NK-92 treated with Interleukin-12 subunit alpha and Interleukin-12 subunit beta, amount 100 ng/mL, for 24 hours (cell line): ENCODE measurements around the gene PAX6.

Experiments used
- DNase-seq: peaks from one replicate; lab custom pipeline; 2025; lab: John Stamatoyannopoulos, UW

Gene PAX6

DNA sequence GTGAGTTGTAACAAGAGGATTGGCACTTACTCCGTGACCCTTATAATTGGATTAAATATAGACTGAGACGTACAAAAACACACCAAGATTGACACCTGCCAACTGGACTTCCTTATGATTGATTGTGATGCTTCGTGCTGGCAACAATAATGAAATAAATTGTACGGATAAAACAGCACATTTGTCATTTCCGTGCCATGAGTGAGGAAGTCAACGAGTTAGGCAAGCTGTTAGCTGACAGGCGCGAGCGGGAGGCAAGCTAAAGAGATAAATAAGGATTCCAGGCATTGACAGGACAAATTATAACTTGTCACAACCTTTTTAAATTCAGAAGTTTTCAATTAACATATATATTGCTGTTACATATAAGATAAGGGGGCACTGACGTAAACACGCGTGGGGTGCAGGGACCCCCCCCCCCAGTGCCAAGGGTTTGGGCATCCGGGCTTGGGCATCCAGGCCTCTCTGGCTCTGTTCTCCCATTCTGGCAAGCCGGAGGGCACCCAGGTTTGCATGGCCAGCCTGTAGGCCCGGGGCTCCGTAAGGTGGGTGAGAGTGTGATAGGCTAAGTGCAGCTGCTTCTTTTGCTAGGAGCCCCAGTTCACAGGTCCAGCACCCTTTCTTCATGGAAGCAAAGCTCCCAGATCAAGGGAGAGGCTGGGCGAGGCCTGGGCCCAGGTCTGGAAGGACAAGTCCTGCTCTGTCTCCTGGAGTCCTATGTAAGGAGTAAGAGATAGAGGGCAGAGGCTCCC, 11.2 kb upstream of the PAX6 start:
- no peak for DNase-seq

DNA sequence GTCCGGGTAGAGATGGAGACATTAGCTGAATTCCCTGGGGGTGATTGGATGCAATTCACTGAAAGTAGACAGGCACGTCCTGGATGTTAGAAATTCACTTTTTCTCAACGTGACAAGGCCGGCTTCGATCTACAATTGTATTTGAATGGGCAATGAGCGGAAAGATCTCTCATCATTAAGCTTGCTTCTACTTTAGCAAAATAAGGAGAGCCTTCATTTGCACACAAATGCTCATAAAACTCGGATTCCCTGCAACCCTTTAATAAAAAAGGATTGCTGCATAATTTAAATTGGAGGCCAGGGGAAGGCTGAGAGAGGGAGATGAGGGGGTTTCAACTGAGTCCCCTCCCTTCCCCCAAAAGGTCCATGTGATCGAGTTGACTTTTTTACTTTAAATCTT, 10.6 kb upstream of the PAX6 start:
- no peak for DNase-seq

DNA sequence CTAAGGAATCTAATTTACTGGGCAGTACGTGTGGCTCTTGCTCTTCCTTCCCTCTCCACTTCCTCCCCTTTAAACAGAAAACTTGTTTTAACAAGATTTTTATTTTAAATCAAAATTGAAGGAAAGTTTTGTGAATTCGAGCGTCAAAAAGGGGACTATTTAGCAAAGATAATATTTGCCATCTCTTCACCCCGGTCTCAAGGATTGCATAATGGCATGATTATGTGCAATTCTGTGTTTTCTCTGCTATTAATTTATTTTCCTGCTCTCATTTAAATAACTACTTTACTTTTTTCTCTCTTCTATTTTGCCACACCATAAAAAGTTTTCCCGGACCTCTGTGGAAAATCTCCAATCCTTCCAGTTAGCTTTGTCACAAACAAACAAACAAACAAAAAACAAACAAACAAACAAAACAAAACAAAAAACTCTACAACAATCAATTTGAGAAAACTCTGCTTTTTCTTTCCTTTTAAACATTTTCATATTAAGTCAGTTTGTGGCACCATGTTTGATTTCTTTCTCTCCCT, 10.2 kb upstream of the PAX6 start:
- no peak for DNase-seq

GRCh38 chr11:31820438-31820818, 9.3 kb upstream of the PAX6 start:
- no peak for DNase-seq

DNA sequence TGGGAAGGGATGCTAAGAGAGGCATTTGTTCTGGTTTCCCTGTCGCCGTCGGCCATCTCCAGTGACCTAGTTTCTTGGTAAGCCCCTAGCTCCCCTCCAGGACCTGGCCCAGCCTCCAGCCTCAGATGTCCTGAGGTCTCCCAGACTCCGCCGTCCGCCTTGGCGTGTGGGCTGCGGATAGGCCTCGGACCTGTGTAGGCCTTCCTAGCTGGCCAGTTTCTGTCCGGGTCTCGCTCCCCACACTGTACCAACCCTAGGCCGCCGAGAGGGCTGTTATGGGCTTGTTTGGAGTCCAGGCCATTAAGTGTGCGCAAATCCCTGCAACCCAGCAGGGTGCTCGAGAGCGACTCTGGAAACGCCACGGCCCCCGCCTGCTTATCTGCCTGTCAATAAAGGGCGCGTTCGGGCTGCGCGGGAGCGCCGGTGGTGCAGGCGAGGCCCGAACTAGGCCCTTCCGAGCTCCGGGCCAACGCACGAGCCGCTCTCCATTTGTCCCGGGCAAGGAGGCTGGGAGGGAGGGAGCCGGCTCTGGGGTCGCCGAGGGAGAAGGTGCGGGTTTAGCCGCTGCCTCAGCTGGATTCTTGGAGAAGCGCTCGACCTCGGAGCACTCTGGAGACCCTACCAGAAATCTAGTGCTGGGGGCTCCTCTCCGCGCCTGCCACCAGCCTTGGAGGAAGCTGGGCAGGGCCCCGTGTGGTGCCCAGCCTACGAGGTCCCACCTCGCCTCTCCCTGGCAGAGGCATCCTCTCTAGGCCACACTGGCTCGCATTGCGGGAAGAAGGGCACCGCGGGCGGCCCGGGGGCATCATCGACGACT, 8.7 kb upstream of the PAX6 start:
- no peak for DNase-seq

DNA sequence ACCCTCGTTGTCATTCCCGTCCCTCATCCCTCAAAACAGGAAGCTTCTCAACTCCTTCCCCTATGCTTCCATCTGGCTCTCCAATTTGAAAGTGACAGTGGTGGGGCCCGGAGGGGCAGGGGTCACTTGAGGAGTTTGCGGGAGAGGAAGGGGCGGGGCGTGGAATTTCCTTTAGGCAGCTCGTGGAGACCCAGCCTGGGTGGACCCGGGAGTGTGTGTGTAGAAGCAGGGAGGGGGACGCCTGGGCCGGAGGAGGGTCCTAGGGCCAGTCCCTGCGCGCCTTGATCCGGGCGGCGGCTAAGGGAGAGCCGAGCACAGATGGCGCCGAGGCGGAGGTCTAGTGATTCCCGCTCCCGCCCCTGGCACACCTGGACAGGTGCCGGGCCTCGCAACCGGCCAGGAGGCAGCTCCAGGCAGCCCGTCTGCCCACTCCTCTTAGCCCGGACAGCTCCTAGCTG, 7.8 kb upstream of the PAX6 start:
- no peak for DNase-seq

DNA sequence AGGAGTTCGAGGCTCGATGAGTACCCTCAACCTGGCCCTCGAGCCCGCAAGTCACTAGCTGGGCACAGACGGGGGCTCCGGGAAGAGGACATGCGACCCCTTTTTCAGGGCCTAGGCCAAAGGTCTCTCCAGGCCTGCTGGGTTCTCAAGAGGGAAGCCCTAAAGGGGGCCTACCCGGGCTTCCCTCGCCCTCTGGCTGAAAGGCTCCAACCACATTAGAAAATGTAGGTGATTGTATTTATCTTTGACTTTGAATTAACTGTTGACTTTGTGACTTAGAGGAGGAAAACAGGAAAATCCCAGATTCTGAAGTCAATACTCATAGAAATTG, 7.3 kb upstream of the PAX6 start:
- DNase-seq, result no peak

DNA sequence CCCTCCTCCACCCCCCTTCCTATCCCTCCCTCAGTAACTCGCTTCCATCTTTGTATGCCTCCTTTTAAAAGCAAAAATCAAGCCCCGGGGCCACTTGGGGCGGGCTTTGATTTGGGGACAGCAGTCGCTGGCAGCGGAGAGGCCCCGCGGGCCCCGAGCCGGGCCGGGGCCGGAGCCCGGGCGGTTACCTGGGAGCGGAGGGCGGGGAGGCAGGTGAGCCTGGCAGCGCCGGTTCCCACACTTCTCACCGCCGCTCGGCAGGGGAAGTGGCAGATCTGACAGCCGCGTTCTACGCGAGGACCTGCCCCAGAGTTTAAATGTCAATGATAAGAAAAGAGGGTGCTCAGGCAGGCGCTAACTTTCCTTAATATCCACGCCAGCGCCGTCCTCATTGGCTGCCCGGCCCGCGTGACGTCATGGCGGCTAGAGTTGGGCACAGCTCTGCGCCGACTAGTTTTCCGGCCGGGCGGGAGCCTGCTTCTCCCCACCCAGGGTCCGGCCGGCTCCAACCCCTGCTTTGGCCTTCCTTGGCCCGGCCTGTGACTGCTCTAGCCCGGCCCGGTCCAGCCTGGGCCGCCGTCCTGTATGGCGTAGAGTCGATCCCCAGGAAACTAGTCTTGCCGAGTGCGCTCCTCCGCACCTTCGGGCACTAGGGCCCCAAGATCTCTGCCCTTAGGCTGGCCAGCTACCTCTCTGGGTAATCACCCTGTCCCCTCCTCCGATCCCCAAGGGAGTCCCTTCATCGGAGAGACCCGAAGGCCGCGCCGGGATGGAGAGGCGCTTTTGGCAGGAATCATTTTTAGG, 6.7 kb upstream of the PAX6 start:
- no peak for DNase-seq

- DNase-seq, result no peak
Observed at GRCh38 chr11:31817054-31817620, 6.0 kb upstream of the PAX6 start.

- no peak for DNase-seq
Observed at GRCh38 chr11:31816468-31817053, 5.4 kb upstream of the PAX6 start.

DNA sequence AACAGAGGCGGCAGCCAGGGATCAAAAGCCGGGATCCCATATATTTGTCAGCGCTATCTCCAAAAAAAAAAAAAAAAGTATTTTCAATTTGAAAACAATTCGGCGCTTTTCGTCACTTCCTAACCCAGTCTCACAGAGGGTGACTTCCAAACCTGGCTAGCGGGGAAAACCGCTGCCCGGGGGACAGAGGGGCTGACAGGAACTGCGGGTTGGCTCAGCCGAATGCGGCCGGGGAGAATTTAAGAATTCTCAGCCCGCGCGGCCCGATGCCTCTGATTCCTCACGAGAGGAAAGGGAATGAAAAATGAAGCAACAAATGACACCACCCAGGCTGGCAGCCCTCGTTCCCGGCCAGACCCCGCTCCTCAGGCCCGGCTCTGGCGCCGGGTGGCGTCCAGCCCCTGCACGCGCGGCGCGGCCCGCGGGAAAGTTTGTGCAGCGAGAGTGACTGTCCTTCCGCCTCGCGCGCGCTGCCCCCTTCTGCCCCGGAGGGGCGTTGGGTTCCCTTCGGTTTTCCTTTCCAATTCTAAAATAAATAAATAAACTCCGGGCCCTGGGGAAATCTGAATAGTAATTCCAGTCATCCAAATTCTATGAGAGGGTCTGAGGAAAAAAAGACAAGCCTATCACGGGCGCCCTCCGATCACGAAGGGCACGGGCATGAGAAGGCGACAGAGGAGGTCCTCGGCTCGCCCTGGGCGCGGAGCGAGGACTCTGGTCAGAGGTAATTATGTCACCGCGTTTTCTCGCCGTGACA, 4.8 kb upstream of the PAX6 start:
- DNase-seq, result no peak

DNA sequence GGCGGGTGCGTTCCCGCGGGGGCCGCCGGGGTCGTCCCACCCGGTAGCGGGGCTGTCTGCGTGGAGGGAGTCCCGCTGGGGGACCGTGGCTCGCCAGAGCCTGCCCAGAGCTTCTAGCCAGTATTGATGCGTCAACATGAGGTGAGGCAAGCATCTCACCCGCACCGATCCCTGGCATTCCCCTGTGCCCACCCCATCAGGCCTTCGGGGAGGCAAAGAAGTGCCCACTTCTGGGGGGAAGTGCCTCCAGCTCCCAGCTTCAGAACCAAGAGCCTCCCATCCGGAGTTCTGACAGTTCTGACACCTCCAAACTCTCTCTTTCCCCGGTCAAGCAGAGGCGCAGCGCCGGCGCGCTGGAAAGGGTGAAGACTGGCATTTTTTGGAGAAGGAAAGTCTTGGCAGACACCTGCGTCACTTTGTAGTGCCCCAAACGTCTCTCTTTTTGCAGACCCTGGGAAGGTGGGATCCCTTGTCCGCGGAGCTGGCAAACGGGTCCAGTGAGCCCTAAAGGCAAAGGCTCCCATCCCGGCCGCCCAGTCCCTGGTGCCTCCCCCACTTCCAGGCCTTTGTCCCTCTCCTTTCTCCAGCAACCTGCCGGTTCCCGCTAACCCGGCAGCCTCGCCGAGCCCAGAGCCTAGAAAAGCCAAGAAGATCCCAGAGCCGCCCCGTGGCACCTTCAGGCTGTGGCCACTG, 3.2 kb upstream of the PAX6 start:
- DNase-seq, result no peak

- DNase-seq, result no peak
Observed at GRCh38 chr11:31813391-31814175, 2.5 kb upstream of the PAX6 start.

GRCh38 chr11:31812383-31813381, 1.6 kb upstream of the PAX6 start:
- DNase-seq, result no peak

GRCh38 chr11:31809857-31810778, 1.0 kb downstream of the PAX6 start:
- DNase-seq, result no peak

- DNase-seq, result no peak
Observed at GRCh38 chr11:31809541-31809856, 1.6 kb downstream of the PAX6 start.
